Effector CD8-positive, alpha-beta T cell (primary cell): ENCODE results near the gene NUP35.
A peak's percentile ranks its signal among the peaks of the same experiment; 100 is the strongest.

Experiments
- DNase-seq: peaks from one replicate; lab custom pipeline; 2025; lab: John Stamatoyannopoulos, UW
- total RNA-seq, 4 experiments: gene quantifications; one replicate each; lab custom pipeline; 2026; lab: John Stamatoyannopoulos, UW

Gene NUP35, protein sequence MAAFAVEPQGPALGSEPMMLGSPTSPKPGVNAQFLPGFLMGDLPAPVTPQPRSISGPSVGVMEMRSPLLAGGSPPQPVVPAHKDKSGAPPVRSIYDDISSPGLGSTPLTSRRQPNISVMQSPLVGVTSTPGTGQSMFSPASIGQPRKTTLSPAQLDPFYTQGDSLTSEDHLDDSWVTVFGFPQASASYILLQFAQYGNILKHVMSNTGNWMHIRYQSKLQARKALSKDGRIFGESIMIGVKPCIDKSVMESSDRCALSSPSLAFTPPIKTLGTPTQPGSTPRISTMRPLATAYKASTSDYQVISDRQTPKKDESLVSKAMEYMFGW
- total RNA-seq, result 15.4 to 29.1 (median 20.2) reads per million in 4 experiments

DNA sequence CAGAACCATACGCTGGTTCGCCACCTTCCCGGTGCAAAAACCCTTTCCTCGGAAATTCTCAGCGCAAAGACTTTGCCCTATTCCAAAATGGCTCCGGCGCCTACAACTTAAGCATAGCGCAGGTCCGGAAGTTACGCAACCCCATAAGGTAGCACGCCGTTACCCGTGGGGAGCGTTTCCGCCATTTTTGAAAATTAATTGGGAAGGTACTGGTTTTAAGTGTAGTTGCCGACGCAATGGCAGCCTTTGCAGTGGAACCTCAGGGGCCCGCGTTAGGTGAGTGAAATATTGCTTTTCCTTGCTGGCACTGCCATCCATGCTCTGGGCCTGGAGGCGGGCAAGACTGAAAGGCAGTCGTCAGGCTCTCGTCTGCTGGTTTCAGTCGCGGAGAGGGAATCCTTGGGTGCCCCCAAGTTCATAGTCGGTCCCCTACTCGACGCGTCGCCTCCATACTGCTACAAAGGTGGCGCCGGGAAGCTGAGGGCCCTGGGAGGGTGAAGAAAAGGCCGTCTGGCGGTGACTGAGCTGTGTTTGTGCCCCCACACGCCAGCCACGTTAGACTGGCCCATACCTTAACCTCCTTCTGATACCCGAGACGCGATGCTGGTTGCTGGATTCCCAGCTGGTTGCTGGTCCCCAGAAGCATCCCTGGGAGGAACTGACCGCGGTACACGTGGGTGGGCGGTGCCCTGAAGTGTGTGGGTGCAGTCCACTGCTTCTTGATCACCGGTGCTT, at the start of gene NUP35:
NUP35 (plus strand) TSS at position 222 of the 735 bp plus-strand sequence; CDS start at position 237, 15 bp downstream.
- DNase-seq, result peak; percentile 79

DNA sequence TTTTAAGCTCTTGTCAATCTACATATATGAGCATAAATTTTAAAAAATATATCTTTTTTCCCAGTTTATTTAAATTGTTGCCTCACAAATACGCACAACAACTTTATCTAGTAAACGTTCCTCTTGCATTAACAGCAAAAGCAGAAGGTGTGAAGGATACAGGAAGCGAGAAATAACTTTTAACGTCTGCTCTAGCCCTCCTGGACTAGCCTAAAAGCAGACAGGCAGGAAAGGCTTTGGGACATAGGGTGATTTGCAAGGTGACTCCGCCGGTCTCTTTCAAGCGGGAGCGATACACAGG, 46.1 kb upstream of the NUP35 start:
- DNase-seq, result no peak

DNA sequence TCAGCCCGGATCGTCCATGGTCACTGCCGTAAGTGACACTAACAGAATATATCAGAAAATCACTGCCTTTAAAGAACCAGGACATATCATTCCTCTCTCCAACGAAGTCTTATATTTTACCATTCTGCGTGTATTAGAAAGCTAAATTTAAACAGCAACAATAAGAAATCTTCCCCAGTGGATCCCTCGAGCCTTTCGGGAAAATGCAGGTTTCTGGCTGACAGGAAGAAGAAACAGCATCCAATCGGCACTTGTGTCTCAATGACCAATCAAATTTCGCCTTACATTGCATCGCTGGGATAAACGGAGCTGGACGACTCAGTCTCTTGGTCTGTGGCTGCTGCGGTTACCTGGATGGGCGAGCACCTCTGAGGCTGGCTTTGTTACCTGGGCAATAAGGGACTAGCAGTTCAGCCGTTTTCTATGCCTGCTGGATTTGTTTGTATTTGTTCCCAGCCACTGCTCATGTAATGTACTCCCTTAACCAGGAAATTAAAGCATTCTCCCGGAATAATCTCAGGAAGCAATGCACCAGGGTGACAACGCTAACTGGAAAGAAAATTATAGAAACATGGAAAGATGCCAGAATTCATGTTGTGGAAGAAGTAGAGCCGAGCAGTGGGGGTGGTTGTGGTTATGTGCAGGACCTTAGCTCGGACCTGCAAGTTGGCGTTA, 45.6 kb upstream of the NUP35 start, which contains the start of gene DUSP19:
DUSP19 (plus strand) TSS at position 284 of the 675 bp plus-strand sequence; CDS start at position 471, 187 bp downstream.
- peak; percentile 61 for DNase-seq

DNA sequence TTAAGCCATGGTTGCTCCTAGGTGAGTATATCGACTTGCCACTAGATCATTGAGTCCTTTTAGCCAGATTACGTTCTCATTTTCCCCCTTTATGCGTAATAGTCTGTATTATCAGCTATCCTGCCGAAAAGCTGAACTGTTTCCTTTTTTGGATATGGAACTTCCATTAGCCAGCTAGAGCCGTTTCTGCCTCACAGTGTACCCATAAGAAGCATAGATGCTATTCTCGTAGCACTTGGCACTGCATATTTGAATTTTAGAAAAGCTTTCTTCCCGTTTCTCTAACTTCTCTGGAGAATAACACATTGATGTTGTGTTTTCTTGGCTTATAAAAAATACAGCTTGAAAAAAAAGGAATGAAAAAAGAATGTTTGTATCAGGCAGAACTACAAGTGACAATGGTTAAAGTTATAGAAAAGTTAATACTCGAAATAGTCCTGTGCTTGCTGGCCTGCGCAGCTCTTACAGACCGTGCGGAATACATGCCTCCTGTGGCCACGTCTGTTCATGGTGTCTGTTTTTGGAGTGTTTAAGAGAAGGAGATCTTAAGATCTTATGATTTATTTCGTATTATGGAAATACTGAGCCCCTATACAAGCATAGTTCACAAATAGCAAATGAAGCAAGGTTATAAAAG, 45.0 kb upstream of the NUP35 start:
- no peak for DNase-seq

DNA sequence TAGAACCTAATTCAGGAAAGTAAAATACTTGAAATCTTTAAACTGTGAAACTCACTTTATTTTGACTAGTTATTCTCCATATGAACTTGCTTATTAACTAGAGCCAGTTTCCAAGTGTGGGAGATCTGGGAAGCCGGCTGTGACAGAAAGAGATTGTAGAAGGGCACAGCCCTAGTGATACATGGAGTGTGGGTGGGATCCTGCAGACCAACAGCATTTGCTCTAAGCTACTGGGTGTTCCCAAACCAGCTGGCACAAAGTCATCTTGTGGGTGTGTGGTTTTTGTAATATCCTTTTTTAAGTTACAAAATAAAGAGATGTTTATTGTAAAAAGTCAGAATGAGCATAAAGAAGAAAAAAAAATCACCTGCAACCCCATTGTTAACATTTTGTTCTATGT, 42.3 kb upstream of the NUP35 start:
- no peak for DNase-seq

DNA sequence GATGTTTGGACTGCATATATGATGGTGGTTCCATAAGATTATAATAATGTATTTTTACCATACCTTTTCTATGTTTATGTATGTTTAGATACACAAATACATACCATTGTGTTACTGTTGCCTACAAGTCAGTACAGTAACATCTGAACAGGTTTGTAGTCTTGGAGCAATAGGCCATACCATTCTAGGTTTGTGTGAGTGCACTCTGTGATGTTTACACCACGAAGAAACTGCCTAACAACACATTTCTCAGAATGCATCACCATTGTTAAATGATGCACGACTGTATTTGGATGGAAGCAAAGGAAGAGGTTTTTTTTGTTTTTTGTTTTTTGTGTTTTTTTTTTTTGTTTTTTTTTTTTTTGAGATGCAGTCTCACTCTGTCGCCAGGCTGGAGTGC, 36.2 kb upstream of the NUP35 start:
- DNase-seq, result no peak

DNA sequence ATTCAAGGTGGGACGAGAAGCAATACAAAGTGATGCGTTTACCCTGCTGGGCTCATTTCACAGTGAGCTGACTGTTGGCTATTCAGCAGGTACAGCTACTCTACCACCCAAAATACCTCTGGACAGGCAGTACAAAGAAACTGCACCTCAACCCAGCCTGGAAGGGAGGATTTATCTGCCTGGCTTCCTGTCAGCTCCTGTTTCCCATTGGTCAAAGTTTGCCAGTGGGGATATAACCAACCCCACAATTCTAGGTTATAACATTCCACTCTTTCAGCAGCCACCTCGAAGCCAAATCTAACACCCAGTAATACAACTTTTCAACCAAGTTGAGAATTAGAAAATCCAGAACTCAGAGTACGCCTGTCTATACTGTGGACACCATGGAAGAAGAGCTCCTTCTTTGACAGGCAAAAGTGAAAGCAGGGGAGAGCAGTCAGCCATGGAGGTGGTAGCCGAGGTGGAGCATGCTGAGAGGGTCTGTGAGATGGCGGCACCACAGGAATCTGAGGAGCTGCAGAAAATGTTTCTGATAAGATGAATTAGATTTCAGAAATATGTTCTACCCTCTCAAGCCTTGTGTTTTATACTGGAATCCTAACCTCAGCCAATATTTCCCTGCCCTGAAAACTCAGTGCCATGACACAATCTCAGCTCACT, 34.9 kb upstream of the NUP35 start:
- DNase-seq, result no peak

DNA sequence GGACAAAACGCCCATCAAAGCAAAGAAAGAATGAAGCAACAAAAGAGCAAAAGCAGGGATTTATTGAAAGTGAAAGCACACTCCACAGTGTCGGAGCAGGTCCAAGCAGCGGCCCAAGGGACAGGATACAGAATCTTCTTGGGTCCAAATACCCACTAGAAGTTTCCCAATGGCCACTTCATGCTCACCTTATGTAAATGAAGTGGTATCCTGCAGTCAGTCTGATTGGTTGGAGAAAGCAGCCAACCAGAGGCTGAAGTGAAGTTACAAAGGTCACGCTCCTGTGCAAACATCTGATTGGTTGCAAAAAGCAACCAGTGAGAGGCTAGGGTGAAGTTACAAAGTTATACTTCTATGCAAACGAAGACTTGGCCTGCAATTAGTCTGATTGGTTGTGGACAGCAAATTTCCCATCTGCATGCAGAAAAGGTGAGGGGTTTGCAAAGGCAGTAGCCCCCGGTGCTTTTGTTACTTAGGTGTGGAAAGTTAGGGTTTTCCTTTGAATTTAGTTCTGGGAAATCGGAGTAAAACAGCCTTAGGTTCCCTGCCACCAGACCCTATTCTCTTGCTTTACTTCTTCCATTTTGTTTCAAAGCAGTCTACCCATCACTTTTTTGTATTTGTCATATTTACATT, 32.8 kb upstream of the NUP35 start:
- no peak for DNase-seq

DNA sequence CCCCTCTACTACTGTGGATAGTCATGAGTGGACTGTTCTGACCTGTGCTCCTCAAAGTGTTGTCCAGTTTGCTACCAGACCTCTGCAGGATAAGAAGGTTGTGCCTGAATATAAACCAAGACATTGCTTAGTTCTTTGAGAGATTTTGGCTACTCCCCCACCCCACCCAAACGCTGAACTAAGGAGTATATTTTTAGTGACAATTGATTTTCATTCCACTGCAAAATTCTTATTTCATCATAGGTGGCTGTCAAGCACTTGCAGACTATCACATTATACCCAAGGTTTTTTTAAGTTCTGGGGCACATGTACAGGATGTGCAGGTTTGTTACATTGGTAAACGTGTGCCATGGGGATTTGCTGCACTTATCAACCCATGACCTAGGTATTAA, 32.3 kb upstream of the NUP35 start:
- no peak for DNase-seq

DNA sequence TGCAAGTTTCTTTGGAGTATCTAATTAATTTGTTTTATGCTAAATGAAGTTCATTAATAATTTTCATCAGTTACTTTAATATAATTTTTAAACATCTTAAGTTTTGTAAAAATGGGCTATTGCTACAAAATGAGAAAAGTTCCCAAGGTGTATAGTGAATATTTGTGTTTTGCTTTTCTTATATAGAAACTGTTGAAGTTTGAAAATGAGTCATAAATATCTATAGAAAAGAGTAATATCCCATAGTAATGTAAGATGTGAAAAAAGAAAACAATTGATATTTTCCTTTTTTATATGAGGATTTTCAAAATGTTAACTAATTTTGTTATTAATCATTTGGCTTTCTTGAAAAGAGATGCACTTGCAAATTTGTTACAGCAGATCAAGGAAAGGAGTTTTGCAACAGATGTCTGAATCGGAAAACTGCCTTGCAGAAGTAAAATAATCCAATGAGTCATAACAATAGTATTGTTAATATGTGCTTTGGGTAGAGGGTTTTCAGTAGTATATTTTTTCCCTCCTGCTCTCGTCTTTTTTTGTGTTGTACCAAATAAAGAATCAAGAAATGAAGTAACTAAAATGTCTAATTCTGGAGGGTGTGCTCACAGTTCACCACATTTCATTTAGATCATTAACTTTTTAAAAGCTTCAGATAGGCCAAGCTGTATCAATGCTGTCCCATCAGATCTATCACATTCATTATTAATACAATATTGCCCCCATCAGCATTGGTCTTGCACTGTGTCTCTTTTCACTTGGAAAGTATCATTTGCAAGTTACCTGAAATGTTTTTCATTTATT, 30.2 kb upstream of the NUP35 start:
- no peak for DNase-seq

DNA sequence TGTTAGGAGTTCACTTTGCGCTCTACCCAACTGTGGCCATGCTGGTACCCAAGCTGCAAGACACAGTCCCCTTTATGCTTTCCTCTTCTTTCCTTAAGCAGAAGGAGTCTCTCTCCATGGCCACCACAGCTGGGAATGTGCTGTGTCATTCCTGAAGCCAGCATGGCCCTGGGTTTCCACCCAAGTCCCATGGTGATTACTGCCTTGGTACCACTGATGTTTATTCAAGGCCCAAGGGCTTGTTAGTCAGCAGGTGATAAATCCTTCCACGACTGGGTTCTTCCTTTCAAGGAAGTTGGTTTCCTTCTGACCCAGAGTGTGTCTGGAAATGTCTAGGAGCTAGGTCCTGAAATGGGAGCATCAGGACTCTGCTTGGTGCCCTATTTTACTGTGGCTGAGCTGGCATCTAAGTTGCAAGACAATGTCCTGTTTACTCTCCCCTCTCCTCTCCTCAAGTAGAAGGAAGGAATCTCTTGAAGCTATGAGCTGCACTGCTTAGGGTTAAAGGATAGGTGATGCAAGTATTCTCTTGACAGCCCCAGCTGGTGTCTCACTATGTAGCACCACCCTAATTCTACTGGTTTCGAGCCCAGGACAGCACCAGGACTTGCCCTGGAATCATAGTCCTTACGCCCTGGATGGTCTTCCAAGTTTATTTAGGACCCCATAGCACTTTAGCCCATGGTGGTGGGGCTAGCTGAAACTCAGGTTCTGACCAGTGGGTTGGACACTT, 18.7 kb upstream of the NUP35 start:
- DNase-seq, result no peak

DNA sequence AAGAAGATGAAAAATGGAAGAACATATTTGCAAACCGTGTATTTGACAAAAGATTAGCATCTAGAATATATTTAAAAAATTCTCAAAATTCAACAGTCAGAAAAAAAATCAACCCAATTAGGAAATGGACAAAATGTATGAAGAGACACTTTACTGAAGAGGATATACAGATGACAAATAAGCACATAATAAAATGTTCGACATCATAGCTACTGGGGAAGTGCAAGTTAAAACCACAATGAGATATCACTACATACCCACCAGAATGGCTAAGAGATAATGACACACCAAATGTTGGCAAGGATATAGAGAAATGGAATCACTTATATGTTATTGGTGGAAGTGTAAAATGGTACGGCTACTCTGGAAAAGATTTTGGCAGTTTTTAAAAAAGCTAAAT, 11.7 kb upstream of the NUP35 start:
- DNase-seq, result no peak

DNA sequence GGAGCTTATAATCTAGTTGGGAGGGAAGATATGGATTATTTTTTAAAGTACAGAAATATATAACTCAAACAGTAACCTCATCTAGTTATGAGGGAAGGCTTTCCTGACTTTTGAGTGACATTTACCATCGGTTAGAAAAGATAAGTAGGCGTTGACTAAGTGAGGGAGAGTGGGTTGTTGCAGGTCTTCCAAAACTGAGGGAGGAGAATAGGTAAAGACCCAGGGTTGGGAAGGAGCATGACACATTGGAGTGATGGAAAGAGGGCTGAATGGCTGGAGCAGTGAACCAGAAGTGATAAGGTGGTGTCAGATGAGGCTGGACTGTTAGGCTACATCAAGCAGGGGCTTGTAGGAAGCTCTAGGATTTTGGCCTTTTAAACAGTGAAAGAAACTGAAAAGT, 10.6 kb upstream of the NUP35 start:
- DNase-seq, result no peak

DNA sequence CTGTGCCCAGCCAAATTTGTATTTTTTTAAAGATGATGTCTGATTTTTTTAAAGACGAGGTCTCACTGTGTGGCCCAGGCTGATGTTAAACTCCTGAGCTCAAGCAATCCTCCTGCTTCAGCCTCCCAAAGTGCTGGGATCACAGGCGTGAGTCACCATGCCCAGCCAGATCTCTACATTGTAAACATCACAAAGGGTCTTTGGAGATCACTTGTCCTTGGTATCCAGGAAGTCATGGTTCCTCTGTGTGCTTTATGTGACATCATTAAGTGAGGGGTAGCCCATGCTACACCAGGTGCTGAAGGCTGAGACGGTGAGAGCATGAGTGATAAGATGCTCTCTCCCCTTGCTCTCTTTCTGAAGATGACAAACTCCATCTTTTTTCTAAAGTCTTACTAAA, 7.0 kb upstream of the NUP35 start:
- no peak for DNase-seq

DNA sequence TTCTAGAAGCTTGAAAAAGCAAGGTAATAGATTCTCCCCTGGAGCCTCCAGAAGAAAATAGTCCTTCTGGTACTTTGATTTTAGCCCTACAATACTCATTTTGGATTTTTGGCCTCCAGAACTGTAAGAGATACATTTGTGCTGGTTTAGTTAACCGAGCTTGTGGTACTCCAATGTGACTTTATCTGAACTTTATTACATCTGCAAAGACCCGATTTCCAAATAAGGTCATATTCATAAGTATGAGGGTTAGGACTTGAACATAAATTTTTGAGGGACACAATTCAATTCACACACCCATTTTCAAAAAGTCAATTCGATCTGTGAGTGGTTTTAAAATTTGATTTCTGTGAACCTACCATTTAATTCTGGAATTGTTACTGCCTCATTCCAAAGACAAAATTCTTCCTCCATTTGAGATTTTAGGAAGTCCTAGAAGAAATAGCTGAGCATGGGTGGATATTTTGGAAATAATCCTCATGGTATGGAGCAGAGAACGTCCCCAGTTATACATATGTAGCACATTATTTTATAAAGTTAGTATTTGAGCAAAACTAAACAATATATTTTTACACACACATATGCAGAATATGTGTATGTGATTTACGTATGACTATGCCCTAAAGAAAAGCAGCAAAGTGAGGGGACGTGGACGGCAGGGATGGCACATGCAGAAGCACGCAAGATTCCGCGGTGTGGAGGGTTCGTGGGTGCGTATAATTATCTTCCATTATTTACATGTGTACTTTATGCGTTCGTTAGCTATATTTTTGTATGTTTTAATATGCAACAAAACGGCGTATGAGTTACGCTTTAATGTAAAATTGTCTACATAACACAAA, 905 bp upstream of the NUP35 start:
- no peak for DNase-seq

DNA sequence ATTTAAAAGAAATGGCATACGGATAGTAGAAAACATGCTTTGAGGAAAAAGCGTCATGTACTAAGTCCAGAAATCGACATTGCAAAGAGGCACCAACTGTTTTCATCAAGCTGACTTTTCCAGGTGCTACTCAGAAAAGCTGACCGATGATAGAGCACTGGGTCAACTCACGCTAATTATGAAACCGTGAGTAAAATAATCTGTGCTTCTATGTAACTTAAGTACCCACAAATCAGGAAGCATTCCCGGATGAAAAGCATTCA, 353 bp upstream of the NUP35 start:
- no peak for DNase-seq

DNA sequence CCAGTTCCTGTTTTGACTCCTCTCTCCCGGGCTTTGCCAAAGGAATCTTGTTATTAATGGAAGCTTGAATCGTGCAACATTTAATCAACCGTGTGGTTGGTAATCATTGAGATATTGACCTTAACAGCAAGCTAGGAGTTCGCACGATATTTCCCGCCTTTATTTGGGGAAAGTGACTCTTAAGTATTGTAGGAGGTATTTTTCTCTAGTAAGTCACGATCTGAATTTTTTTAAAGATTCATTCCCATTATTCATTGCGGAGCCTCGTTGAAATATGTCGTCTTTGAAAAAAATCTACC, 663 bp downstream of the NUP35 start:
- no peak for DNase-seq

DNA sequence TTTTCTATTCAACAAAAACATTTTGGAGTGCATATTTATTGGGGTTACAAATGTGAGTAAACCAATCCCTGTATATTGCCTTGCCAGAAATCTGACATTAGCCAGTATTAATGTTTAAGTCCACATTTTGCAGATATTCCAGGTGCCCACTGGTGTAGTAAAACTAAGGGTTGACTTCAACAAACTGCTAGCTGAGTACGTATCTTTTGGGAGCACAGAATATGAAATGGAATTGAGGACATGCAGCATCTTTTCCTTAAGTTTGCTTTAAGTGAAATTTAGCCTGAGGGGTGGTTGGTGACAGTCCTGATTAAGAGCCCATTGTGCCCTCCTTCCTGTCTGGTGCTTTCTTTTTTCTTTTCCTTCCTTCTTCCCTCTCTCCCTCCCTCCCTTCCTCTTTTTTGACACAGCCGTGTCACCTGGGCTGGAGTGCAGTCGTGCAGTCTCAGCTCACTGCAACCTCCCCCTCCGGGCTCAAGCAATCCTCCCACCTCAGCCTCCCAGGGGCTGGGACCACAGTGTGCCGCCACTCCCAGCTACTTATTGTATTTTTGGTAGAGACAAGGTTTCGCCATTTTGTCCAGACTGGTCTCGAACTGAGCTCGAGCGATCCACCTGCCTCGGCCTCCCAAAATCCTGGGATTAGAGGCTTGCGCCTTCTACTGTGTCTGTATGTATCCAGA, 1.6 kb downstream of the NUP35 start:
- DNase-seq, result no peak

DNA sequence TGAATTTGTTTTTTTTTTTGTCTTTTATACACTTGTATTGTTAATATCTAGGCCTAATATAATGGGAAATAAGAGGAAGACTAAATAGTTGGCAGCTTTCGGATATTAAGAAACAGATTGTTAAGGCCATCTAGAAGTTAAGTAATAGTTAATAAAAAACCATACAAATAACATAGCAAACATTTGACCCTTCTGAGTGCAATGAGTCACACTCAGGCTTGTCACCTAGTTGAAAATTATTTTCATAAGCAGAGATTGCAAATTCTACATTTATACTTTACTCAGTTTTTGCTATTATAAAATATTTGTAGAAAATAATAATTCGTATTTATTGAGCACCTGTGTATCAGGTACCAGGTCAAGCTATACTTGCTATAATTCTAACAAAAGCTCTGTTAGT, 2.4 kb downstream of the NUP35 start:
- DNase-seq, result no peak
